Breast epithelium (tissue), 4 donors: ENCODE data around the gene CPTP. TPM values are rescaled to one million over a fixed set of nuclear protein-coding genes. Genes with fewer than 3 reads are reported as not detected.
A peak's percentile ranks its signal among the peaks of the same experiment; 100 is the strongest.
"Not testable (repeated sequence)": the region's sequence is repeated elsewhere in the genome, so short reads cannot be mapped to it uniquely, and the experiment has no call there.

Experiments used
- DNase-seq, 2 donors: peaks; one replicate each; pipeline ENCODE4 v3.0.0-alpha.2; 2019; ENCODE audit warnings: low spot score in 2 of 2
- H3K27ac ChIP-seq, 2 donors: fragments of 200-600 bp; sonication (generic) in 1 of 2; one replicate each; pipeline ENCODE4 v1.5.1; 2016 to 2019; ENCODE audit warnings: mild to moderate bottlenecking in 1 of 2
- H3K27me3 ChIP-seq, 2 donors: fragments of 200-600 bp; sonication (generic) in 1 of 2; one replicate each; pipeline versions ENCODE4 v1.5.1 to v1.6.0; 2017 to 2019; ENCODE audit warnings: control low read depth in 1 of 2, mild to moderate bottlenecking in 1 of 2
- H3K36me3 ChIP-seq: fragments of 200-600 bp; one replicate; pipeline ENCODE4 v1.5.1; 2019
- H3K4me1 ChIP-seq, 2 donors: fragments of 200-600 bp; sonication (generic); one replicate each; pipeline ENCODE4 v1.5.1; 2016 to 2019; ENCODE audit warnings: control low read depth in 1 of 2
- H3K4me3 ChIP-seq, 3 donors: fragments of 200-600 bp; sonication (generic); 1 replicate in 2 of 3; 2 replicates in 1 of 3; pipeline ENCODE4 v1.5.1; 2016 to 2019; ENCODE audit warnings: mild to moderate bottlenecking in 3 of 3, moderate library complexity in 2 of 3
- H3K9me3 ChIP-seq, 2 donors: fragments of 200-600 bp; sonication (generic) in 1 of 2; one replicate each; pipeline ENCODE4 v1.5.1; 2016 to 2019; ENCODE audit warnings: control low read depth in 1 of 2
- POLR2A ChIP-seq: fragments of 450-650 bp; IDR thresholded peaks from one replicate; pipeline ENCODE4 v1.6.1; 2016; ENCODE audit warnings: antibody characterized with exemption, mild to moderate bottlenecking, moderate library complexity
- POLR2AphosphoS5 ChIP-seq, 3 donors: sonication (generic); formaldehyde crosslinking; IDR thresholded peaks; one replicate each; pipeline ENCODE4 v1.6.1; 2017; ENCODE audit warnings: antibody characterized with exemption in 3 of 3
- intact Hi-C: fragments of 100-400 bp; cut with DNase I; formaldehyde crosslinking; loops from one replicate; pipeline ENCODE4 v1.15.1; 2023; ENCODE audit warnings: low total_unique reads
- total RNA-seq, 3 donors: library from RNA; depleted of rRNA; stranded (reverse); fragments of >200 nt; gene quantifications; one replicate each; pipeline ENCODE4 v1.1.0, GENCODE V29; 2016
- TF ChIP-seq, protein P1 (sequence below), 3 donors: fragments of 450-650 bp; IDR thresholded peaks; one replicate each; pipeline ENCODE4 v1.5.1; 2016 to 2017; ENCODE audit warnings: antibody characterized with exemption in 3 of 3, mild to moderate bottlenecking in 3 of 3, moderate library complexity in 3 of 3

CPTP gene
- total RNA-seq, 3 donors from 2014 or later: 9.0 to 16.4 (median 13.4) TPM

DNA sequence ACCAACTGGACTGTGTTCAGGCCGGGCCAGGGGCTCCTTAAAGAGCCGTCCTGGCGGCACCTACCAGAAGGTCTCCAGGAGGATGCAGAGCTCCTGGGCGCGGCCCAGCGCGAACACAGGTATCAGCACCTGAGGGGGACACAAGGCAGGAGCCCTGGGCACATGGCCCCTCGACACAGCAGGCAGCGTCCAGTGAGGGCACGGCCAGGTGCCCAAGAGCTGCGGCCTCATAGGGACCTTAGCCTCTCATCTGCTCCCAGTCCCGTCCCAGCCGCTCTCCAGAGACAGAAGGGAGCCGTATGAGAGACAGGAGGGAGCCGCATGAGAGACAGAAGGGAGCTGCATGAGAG, 10.4 kb upstream of the CPTP start:
- Histone ChIP-seq H3K4me3 (no peak overlapping the region), H3K36me3 (peaks cover 5% of the 10 kb centered on the region), H3K27me3 (no peaks in the 10 kb centered on the region), H3K27ac (no peak overlapping the region), H3K9me3 (no peaks in the 10 kb centered on the region), H3K4me1 (peaks cover 2 to 18% of the 10 kb centered on the region in 2 donors)
- intact Hi-C loops: no loop called here
- TF ChIP-seq POLR2AphosphoS5 (IDR thresholded peaks at IDR 0.05) (no peak), POLR2A (no peak)
- TF ChIP-seq, protein P1, sequence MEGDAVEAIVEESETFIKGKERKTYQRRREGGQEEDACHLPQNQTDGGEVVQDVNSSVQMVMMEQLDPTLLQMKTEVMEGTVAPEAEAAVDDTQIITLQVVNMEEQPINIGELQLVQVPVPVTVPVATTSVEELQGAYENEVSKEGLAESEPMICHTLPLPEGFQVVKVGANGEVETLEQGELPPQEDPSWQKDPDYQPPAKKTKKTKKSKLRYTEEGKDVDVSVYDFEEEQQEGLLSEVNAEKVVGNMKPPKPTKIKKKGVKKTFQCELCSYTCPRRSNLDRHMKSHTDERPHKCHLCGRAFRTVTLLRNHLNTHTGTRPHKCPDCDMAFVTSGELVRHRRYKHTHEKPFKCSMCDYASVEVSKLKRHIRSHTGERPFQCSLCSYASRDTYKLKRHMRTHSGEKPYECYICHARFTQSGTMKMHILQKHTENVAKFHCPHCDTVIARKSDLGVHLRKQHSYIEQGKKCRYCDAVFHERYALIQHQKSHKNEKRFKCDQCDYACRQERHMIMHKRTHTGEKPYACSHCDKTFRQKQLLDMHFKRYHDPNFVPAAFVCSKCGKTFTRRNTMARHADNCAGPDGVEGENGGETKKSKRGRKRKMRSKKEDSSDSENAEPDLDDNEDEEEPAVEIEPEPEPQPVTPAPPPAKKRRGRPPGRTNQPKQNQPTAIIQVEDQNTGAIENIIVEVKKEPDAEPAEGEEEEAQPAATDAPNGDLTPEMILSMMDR (IDR thresholded peaks at IDR 0.05): no peak
- no peak for DNase-seq

DNA sequence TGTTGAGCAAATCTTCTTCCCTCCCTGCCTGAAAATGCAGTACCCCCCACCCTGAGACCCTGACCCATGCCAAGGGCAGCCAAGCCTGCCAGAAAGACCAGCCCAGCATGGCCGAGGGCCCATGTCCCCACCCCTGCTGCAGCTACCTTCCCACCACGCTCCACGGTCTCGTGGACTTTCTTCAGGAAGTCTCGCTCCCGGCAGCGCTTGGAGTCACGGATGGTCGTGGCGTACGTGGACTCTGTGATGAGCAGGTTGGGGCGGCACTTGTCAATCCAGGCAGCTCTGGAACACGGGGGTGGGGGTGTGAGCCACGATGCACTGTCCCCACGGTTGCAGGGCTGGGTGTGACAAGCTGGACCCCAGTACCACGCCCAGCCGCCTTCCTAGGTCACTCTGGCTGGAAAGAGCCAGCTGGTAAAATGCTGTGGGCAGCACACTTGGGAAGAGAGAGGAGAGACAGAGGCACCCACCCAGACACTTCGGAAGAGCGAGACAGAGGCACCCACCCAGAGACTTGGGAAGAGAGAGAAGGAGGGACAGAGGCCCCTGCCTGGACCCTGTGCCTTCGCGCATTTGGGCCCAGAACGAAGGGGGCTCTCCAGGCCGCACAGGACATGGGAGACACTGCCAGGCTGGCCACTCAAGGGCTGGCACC, 9.8 kb upstream of the CPTP start:
- Histone ChIP-seq H3K9me3 (no peaks in the 10 kb centered on the region), H3K36me3 (peaks cover 5% of the 10 kb centered on the region), H3K4me3 (no peak overlapping the region), H3K27ac (no peak overlapping the region), H3K4me1 (peaks cover 0 to 14% of the 10 kb centered on the region in 2 donors), H3K27me3 (no peaks in the 10 kb centered on the region)
- TF ChIP-seq POLR2A (no peak), POLR2AphosphoS5 (IDR thresholded peaks at IDR 0.05) (no peak)
- TF ChIP-seq, protein P1 (IDR thresholded peaks at IDR 0.05): no peak
- no peak for DNase-seq
- intact Hi-C loops: no loop called here

DNA sequence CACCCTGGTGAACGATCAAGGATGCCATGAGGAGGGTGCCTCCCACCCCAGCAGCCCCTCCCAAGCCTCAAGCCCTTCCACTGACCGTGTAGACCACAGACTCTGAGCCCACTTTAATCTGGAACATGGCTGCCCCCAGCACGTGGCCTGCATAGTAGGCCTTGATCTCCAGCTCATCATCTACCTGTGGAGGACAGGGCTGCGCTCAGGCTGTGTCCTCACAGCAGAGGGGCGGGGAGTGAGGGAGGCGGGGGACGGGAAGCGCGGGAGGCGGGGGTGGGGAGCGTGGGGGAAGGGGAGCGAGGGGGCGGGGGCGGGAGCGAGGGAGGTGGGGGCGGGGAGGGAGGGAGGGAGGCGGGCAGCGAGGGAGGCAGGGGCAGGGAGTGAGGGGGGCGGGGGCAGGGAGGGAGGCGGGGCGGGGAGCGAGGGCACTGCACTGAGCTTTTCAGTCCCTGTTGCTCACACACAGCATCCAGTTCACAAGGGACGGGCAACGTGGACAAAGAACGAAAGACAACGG, 9.1 kb upstream of the CPTP start:
- no peaks in the 10 kb centered on the region for H3K9me3 ChIP-seq
- no peak overlapping the region for H3K27ac ChIP-seq
- TF ChIP-seq POLR2A (no peak), POLR2AphosphoS5 (IDR thresholded peaks at IDR 0.05) (no peak)
- TF ChIP-seq, protein P1 (IDR thresholded peaks at IDR 0.05): no peak
- no peaks in the 10 kb centered on the region for H3K27me3 ChIP-seq
- no peak overlapping the region for H3K4me3 ChIP-seq
- peaks cover 5% of the 10 kb centered on the region for H3K36me3 ChIP-seq
- no peak for DNase-seq
- intact Hi-C loops: no loop called here
- H3K4me1 ChIP-seq: peaks cover 0 to 10% of the 10 kb centered on the region in 2 donors

DNA sequence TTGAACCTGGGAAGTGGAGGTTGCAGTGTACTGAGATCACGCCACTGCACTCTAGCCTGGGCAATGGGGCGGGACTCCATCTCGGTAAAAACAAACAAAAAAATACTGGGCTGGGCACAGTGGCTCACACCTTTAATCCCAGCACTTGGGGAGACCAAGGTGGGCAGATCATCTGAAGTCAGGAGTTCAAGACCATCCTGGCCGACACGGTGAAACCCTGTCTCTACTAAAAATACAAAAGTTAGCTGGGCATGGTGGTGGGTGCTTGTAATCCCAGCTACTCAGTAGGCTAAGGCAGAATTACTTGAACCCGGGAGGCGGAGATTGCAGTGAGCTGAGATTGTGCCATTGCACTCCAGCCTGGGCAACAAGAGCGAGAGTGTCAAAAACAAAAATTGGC, 8.4 kb upstream of the CPTP start:
- H3K36me3 ChIP-seq, H3K27me3 ChIP-seq, H3K4me3 ChIP-seq, DNase-seq, intact Hi-C loops, H3K9me3 ChIP-seq, H3K27ac ChIP-seq, H3K4me1 ChIP-seq: not testable (repeated sequence)

DNA sequence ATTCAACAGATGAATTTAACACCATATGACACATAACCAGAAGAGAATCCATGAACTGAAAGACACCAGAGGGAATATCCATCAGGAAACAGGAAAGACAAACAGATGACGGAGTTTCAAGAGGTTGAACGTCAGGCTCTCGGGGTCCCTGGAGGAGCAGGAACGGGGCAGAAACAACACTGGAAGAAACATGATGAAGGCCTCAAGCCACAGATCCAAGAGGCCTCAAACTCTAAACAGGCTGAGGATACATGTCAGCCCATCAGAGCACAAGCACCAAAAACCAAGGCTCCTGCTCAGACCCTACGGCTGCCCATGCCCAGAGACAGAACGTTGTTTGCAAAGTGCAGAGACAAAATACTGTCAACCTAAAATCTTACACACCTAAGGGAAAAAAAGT, 7.2 kb upstream of the CPTP start:
- DNase-seq: no peak
- Histone ChIP-seq H3K4me1 (peaks cover 3 to 10% of the 10 kb centered on the region in 2 donors), H3K27me3 (no peaks in the 10 kb centered on the region), H3K36me3 (peaks cover 5% of the 10 kb centered on the region), H3K27ac (peak overlapping the region; percentile 75 to 84), H3K4me3 (no peak overlapping the region), H3K9me3 (no peaks in the 10 kb centered on the region)
- intact Hi-C loops: no loop called here
- TF ChIP-seq, protein P1 (IDR thresholded peaks at IDR 0.05): no peak
- TF ChIP-seq POLR2A (no peak), POLR2AphosphoS5 (IDR thresholded peaks at IDR 0.05) (no peak)
